DOHH2 (cell line): Measurements from ENCODE around the gene CDIPT.
"Not testable (repeated sequence)": the region's sequence is repeated elsewhere in the genome, so short reads cannot be mapped to it uniquely, and the experiment has no call there.

Source experiments
- H3F3A ChIP-seq: fragments of 200-600 bp; sonication (generic), shearing (Covaris generic); 2 replicates; pipeline ENCODE4 v1.6.0; 2016; ENCODE audit warnings: antibody characterized with exemption, mild to moderate bottlenecking; ENCODE audit not compliant: control insufficient read depth, insufficient read depth
- H3K27ac ChIP-seq: fragments of 200-600 bp; sonication (generic); 2 replicates; pipeline ENCODE4 v1.5.1; 2014; ENCODE audit warnings: low read depth, mild to moderate bottlenecking, low read length, moderate library complexity
- H3K27me3 ChIP-seq: fragments of 200-600 bp; sonication (generic); 2 replicates; pipeline ENCODE4 v1.6.1; 2014; ENCODE audit warnings: mild to moderate bottlenecking, low read length, mixed read lengths; ENCODE audit not compliant: control insufficient read depth
- H3K36me3 ChIP-seq: fragments of 200-600 bp; sonication (generic); 2 replicates; pipeline ENCODE4 v1.6.1; 2014; ENCODE audit warnings: mild to moderate bottlenecking, low read length, moderate library complexity, mixed read lengths; ENCODE audit not compliant: control insufficient read depth
- H3K4me1 ChIP-seq: fragments of 200-600 bp; sonication (generic); 2 replicates; pipeline ENCODE4 v1.6.1; 2014; ENCODE audit warnings: mild to moderate bottlenecking, low read length, mixed read lengths; ENCODE audit not compliant: control insufficient read depth
- H3K4me2 ChIP-seq: fragments of 200-600 bp; sonication (generic); 2 replicates; pipeline ENCODE4 v1.6.0; 2014; ENCODE audit warnings: mild to moderate bottlenecking, low read length, moderate library complexity
- H3K4me3 ChIP-seq: fragments of 200-600 bp; sonication (generic); 2 replicates; pipeline ENCODE4 v1.5.1; 2014; ENCODE audit warnings: mild to moderate bottlenecking, low read length, mixed read lengths
- H3K79me2 ChIP-seq: fragments of 200-600 bp; sonication (generic); 2 replicates; pipeline ENCODE4 v1.6.1; 2014; ENCODE audit warnings: mild to moderate bottlenecking, low read length, mixed read lengths; ENCODE audit not compliant: control insufficient read depth
- H3K9me2 ChIP-seq: fragments of 200-600 bp; sonication (generic); replicated peaks from 2 replicates; pipeline ENCODE4 v1.6.1; 2014; ENCODE audit warnings: mild to moderate bottlenecking, low read length, mixed read lengths; ENCODE audit not compliant: control insufficient read depth
- H3K9me3 ChIP-seq: fragments of 200-600 bp; sonication (generic); 2 replicates; pipeline ENCODE4 v1.6.1; 2014; ENCODE audit warnings: antibody characterized with exemption, low read length, mixed read lengths; ENCODE audit not compliant: control insufficient read depth, insufficient read depth
- H4K20me1 ChIP-seq: fragments of 200-600 bp; sonication (generic); 2 replicates; pipeline ENCODE4 v1.6.0; 2014; ENCODE audit warnings: low read depth, mild to moderate bottlenecking, antibody characterized with exemption, low read length, moderate library complexity; ENCODE audit not compliant: control insufficient read depth, insufficient read depth
- CTCF ChIP-seq: fragments of 200-600 bp; sonication (generic); IDR thresholded peaks from one replicate; pipeline ENCODE4 v1.5.1; 2014; ENCODE audit warnings: antibody characterized with exemption, mild to moderate bottlenecking, low read depth, low read length; ENCODE audit not compliant: poor library complexity, severe bottlenecking
- EZH2phosphoT487 ChIP-seq: fragments of 200-600 bp; sonication (generic); IDR thresholded peaks from 2 replicates; pipeline ENCODE4 v1.6.1; 2017; ENCODE audit warnings: borderline replicate concordance, mild to moderate bottlenecking, antibody characterized with exemption, low read length, moderate library complexity, mixed read lengths

The CDIPT gene

GRCh38 chr16:29891525-29892457 is 28.8 kb upstream of the CDIPT start:
- H3K36me3 ChIP-seq = no peaks in the 10 kb centered on the region
- H4K20me1 ChIP-seq = no peaks in the 10 kb centered on the region
- no peaks in the 10 kb centered on the region for H3F3A ChIP-seq
- H3K9me2 ChIP-seq = no peaks in the 10 kb centered on the region
- no peaks in the 10 kb centered on the region for H3K79me2 ChIP-seq
- no peak overlapping the region for H3K4me3 ChIP-seq
- H3K9me3 ChIP-seq = no peaks in the 10 kb centered on the region
- TF ChIP-seq EZH2phosphoT487 = no peak
- TF ChIP-seq CTCF = no peak
- no peak overlapping the region for H3K4me2 ChIP-seq
- no peaks in the 10 kb centered on the region for H3K27me3 ChIP-seq
- H3K4me1 ChIP-seq = no peaks in the 10 kb centered on the region
- no peak overlapping the region for H3K27ac ChIP-seq

GRCh38 chr16:29889372-29889771 is 26.3 kb upstream of the CDIPT start:
- H3K36me3 ChIP-seq, H3K27me3 ChIP-seq, H3K9me3 ChIP-seq, H3K27ac ChIP-seq, H3K4me2 ChIP-seq, H4K20me1 ChIP-seq, H3K79me2 ChIP-seq, H3K9me2 ChIP-seq, H3K4me1 ChIP-seq, H3F3A ChIP-seq, H3K4me3 ChIP-seq: not testable (repeated sequence)

- Histone ChIP-seq H3K36me3 (no peaks in the 10 kb centered on the region), H3K27me3 (no peaks in the 10 kb centered on the region), H4K20me1 (no peaks in the 10 kb centered on the region), H3K27ac (no peak overlapping the region), H3K4me3 (no peak overlapping the region), H3K4me1 (no peaks in the 10 kb centered on the region), H3K9me3 (no peaks in the 10 kb centered on the region), H3K9me2 (no peaks in the 10 kb centered on the region), H3K4me2 (no peak overlapping the region), H3K79me2 (no peaks in the 10 kb centered on the region), H3F3A (no peaks in the 10 kb centered on the region)
- TF ChIP-seq CTCF (no peak), EZH2phosphoT487 (no peak)
These were observed 21.0 kb upstream of the CDIPT start for GRCh38 chr16:29883987-29884386.

GRCh38 chr16:29881050-29881449 is 18.0 kb upstream of the CDIPT start:
- H3K9me3 ChIP-seq = no peaks in the 10 kb centered on the region
- H3K79me2 ChIP-seq = no peaks in the 10 kb centered on the region
- peaks cover 9% of the 10 kb centered on the region for H3K4me1 ChIP-seq
- H3F3A ChIP-seq = no peaks in the 10 kb centered on the region
- TF ChIP-seq CTCF (no peak), EZH2phosphoT487 (no peak)
- H3K4me3 ChIP-seq = no peak overlapping the region
- no peaks in the 10 kb centered on the region for H3K27me3 ChIP-seq
- H3K36me3 ChIP-seq = no peaks in the 10 kb centered on the region
- no peaks in the 10 kb centered on the region for H3K9me2 ChIP-seq
- H3K27ac ChIP-seq = no peak overlapping the region
- no peaks in the 10 kb centered on the region for H4K20me1 ChIP-seq
- H3K4me2 ChIP-seq = no peak overlapping the region
